Endothelial cell of umbilical vein (primary cell): ENCODE measurements around the gene CXXC5. TPM values are rescaled to one million over a fixed set of nuclear protein-coding genes. Genes with fewer than 3 reads are reported as not detected.

Source experiments
- BruUV-seq: library from RNA; stranded (reverse); fragments of 400-500 nt; replicated peaks from 2 replicates; lab custom pipeline; 2021; lab: Mats Ljungman, UMichigan
- CTCF ChIA-PET: fragments of 300-600, 350-600 bp; sonication (Branson Sonifier 250); formaldehyde crosslinking; loops from one replicate; lab custom pipeline; 2021; ENCODE audit warnings: antibody characterized with exemption, inconsistent platforms; lab: Charles Lee
- POLR2A ChIA-PET: fragments of 300-600, 350-600 bp; sonication (Branson Sonifier 250); formaldehyde crosslinking; loops from one replicate; lab custom pipeline; 2021; ENCODE audit warnings: antibody characterized with exemption, inconsistent platforms; lab: Charles Lee
- DNase-seq: peaks from one replicate; pipeline ENCODE4 v3.0.0-alpha.2; 2011; ENCODE audit warnings: low read depth, low spot score
- FAIRE-seq: peaks from 2 replicates; lab custom pipeline; 2011; peaks lifted over from hg19 to GRCh38; lab: Jason Lieb, UNC
- H2AFZ ChIP-seq: 2 replicates; pipeline ENCODE4 v1.6.0; 2012; ENCODE audit warnings: low read depth, low read length, control low read depth, inconsistent platforms
- H3K27ac ChIP-seq: 2 replicates; pipeline ENCODE4 v1.5.1; 2011; ENCODE audit warnings: low read depth, mild to moderate bottlenecking, control low read depth, low read length, moderate library complexity; ENCODE audit not compliant: insufficient read depth
- H3K27me3 ChIP-seq, 2 experiments: 2 replicates each; pipeline versions ENCODE4 v1.6.0 to v1.6.1; 2011; ENCODE audit warnings: low read length in 2 of 2, mixed read lengths in 1 of 2; ENCODE audit not compliant: control insufficient read depth in 2 of 2, insufficient read depth in 2 of 2
- H3K36me3 ChIP-seq, 2 experiments: 2 replicates in 1 of 2; 3 replicates in 1 of 2; pipeline ENCODE4 v1.5.1; 2011; ENCODE audit warnings: low read length in 2 of 2, mild to moderate bottlenecking in 1 of 2, moderate library complexity in 1 of 2; ENCODE audit not compliant: control insufficient read depth in 2 of 2, insufficient read depth in 2 of 2; ENCODE audit errors: extremely low read depth in 1 of 2
- H3K4me1 ChIP-seq: 3 replicates; pipeline ENCODE4 v1.5.1; 2011; ENCODE audit warnings: mild to moderate bottlenecking, low read length; ENCODE audit not compliant: control insufficient read depth, insufficient read depth; ENCODE audit errors: extremely low read depth
- H3K4me2 ChIP-seq: 2 replicates; pipeline ENCODE4 v1.6.1; 2011; ENCODE audit warnings: low read length, control low read depth, mixed read lengths; ENCODE audit not compliant: insufficient read depth
- H3K4me3 ChIP-seq, 3 experiments: fragments of 200-600 bp in 1 of 3; sonication (generic), shearing (Covaris generic) in 1 of 3; replicated peaks in 1 of 3; 2 replicates each; pipeline ENCODE4 v1.5.1; 2011 to 2016; ENCODE audit warnings: control low read depth in 3 of 3, low read length in 3 of 3, mild to moderate bottlenecking in 2 of 3, inconsistent platforms in 1 of 3, low read depth in 1 of 3, moderate library complexity in 1 of 3; ENCODE audit not compliant: insufficient read depth in 1 of 3
- H3K79me2 ChIP-seq: 2 replicates; pipeline ENCODE4 v1.6.0; 2012; ENCODE audit warnings: low read length, inconsistent platforms; ENCODE audit not compliant: control insufficient read depth, insufficient read depth
- H3K9ac ChIP-seq: replicated peaks from 2 replicates; pipeline ENCODE3; 2011; ENCODE audit warnings: low read length, control low read depth; ENCODE audit not compliant: insufficient read depth; ENCODE audit errors: extremely low read depth
- H3K9me1 ChIP-seq: replicated peaks from 3 replicates; pipeline ENCODE4 v1.6.0; 2011; ENCODE audit warnings: mild to moderate bottlenecking, low read length; ENCODE audit not compliant: control insufficient read depth, insufficient read depth; ENCODE audit errors: extremely low read depth
- H3K9me3 ChIP-seq: replicated peaks from 2 replicates; pipeline ENCODE4 v1.5.1; 2012; ENCODE audit warnings: low read length, inconsistent platforms; ENCODE audit not compliant: control insufficient read depth, insufficient read depth
- H4K20me1 ChIP-seq: replicated peaks from 2 replicates; pipeline ENCODE3; 2011; ENCODE audit warnings: mild to moderate bottlenecking, low read length; ENCODE audit not compliant: control insufficient read depth, insufficient read depth; ENCODE audit errors: extremely low read depth
- CTCF ChIP-seq, 2 donors: IDR thresholded peaks; 1 replicate in 1 of 2; 2 replicates in 1 of 2; pipeline ENCODE4 v1.5.1; 2011; ENCODE audit warnings: low read length in 2 of 2, mild to moderate bottlenecking in 2 of 2, moderate library complexity in 2 of 2, control low read depth in 1 of 2, inconsistent platforms in 1 of 2, low read depth in 1 of 2; ENCODE audit not compliant: insufficient read depth in 1 of 2; ENCODE audit errors: extremely low read depth in 1 of 2
- EZH2 ChIP-seq: IDR thresholded peaks from 2 replicates; pipeline ENCODE4 v1.6.1; 2012; ENCODE audit warnings: borderline replicate concordance, low read depth, mild to moderate bottlenecking, moderate library complexity, low read length, inconsistent platforms; ENCODE audit not compliant: severe bottlenecking
- FOS ChIP-seq: IDR thresholded peaks from 2 replicates; pipeline ENCODE4 v1.6.1; 2011; ENCODE audit warnings: mild to moderate bottlenecking, low read length, moderate library complexity, borderline replicate concordance; ENCODE audit not compliant: insufficient read depth
- GATA2 ChIP-seq: IDR thresholded peaks from 2 replicates; pipeline ENCODE4 v1.7.0; 2011; ENCODE audit warnings: low read depth, mild to moderate bottlenecking, moderate library complexity, mixed read lengths, low read length; ENCODE audit not compliant: insufficient read length, insufficient read depth
- JUN ChIP-seq: IDR thresholded peaks from 2 replicates; pipeline ENCODE4 v1.6.1; 2011; ENCODE audit warnings: borderline replicate concordance, low read depth; ENCODE audit not compliant: insufficient read length, insufficient read depth
- MAX ChIP-seq: IDR thresholded peaks from 2 replicates; pipeline ENCODE4 v1.6.1; 2011; ENCODE audit not compliant: insufficient read depth, insufficient read length
- MYC ChIP-seq: IDR thresholded peaks from one replicate; pipeline ENCODE4 v1.6.1; 2011; ENCODE audit warnings: mild to moderate bottlenecking, low read depth, low read length
- POLR2A ChIP-seq: IDR thresholded peaks from 2 replicates; pipeline ENCODE4 v1.6.1; 2012; ENCODE audit warnings: low read depth, mild to moderate bottlenecking, control low read depth, low read length
- POLR2AphosphoS5 ChIP-seq: IDR thresholded peaks from 2 replicates; pipeline ENCODE4 v1.6.1; 2012; ENCODE audit warnings: low read depth, mild to moderate bottlenecking, control low read depth, low read length, moderate library complexity; ENCODE audit not compliant: insufficient read depth
- dilution Hi-C: fragments of 300-500 bp; cut with MboI; formaldehyde crosslinking; loops from one replicate; pipeline ENCODE4 v1.15.0; 2019; ENCODE audit warnings: low sequenced_read_pairs; ENCODE audit not compliant: extremely low pct_ligation_motif_present
- intact Hi-C: fragments of 100-400 bp; cut with micrococcal nuclease; formaldehyde crosslinking; loops from one replicate; pipeline ENCODE4 v1.10.0; 2022
- polyA plus RNA-seq, 4 experiments: library from polyadenylated mRNA; depleted of rRNA in 3 of 4; stranded (reverse) in 3 of 4; unstranded in 1 of 4; fragments of >200 nt; gene quantifications; 2 replicates each; pipeline versions ENCODE4 v1.2.1 to v1.2.3, GENCODE V29; 2011 to 2012; ENCODE audit warnings: missing spikeins in 1 of 4
- total RNA-seq: library from RNA; stranded (reverse); gene quantifications from 2 replicates; pipeline ENCODE4 v1.2.3, GENCODE V29; 2021

The CXXC5 gene
- total and polyA plus RNA-seq, 2 donors (not counting 3 experiments of a cell fraction or from before 2014, with no cell fraction given): 2.7 to 5.5 TPM

GRCh38 chr5:139642891-139643871 lies 5.0 kb upstream of the CXXC5 start:
- no peaks in the 10 kb centered on the region for H3K9me1 ChIP-seq
- no peak overlapping the region for H3K27ac ChIP-seq
- H3K4me1 ChIP-seq: peaks cover 3% of the 10 kb centered on the region
- H3K79me2 ChIP-seq: no peaks in the 10 kb centered on the region
- peaks cover 3 to 6% of the 10 kb centered on the region in 2 experiments for H3K27me3 ChIP-seq
- no TSS peak for BruUV-seq
- H2AFZ ChIP-seq: no peak overlapping the region
- DNase-seq (no peak), FAIRE-seq (no peak)
- intact Hi-C loops: no loop called here
- TF ChIP-seq CTCF (IDR thresholded peaks at IDR 0.05; ENCODE audit: extremely low read depth in 1 of 2, insufficient read depth in 1 of 2, low read depth in 1 of 2, low read length in 2 of 2): no peak
- TF ChIP-seq POLR2A: no peak
- no peak for TF ChIP-seq POLR2AphosphoS5
- TF ChIP-seq JUN: no peak
- TF ChIP-seq MAX: no peak
- no peak for TF ChIP-seq FOS
- no peak for TF ChIP-seq MYC
- no peak for TF ChIP-seq EZH2
- TF ChIP-seq GATA2: no peak
- no peaks in the 10 kb centered on the region for H4K20me1 ChIP-seq
- no peak overlapping the region for H3K9ac ChIP-seq
- H3K4me2 ChIP-seq: no peak overlapping the region
- CTCF ChIA-PET: interaction anchor here (3.9 kb wide), 1 partner anchor 47 kb away, joined by 13 read pairs; no protein-coding TSS in a partner anchor
- POLR2A ChIA-PET: no interaction called here
- H3K9me3 ChIP-seq: no peaks in the 10 kb centered on the region
- dilution Hi-C loops: loop anchor here (10.0 kb wide), 1 partner anchor 122 kb away; no protein-coding TSS in a partner anchor
- no peaks in the 10 kb centered on the region for H3K36me3 ChIP-seq
- no peak overlapping the region for H3K4me3 ChIP-seq
